RKO (cell line): ENCODE results near the gene TMEM50A.
A peak's percentile ranks its signal among the peaks of the same experiment; 100 is the strongest.
"Not testable (repeated sequence)": the region's sequence is repeated elsewhere in the genome, so short reads cannot be mapped to it uniquely, and the experiment has no call there.

ENCODE experiments used
- DNase-seq: peaks from one replicate; pipeline ENCODE4 v3.0.0-alpha.2; 2016; ENCODE audit warnings: low spot score

The TMEM50A gene

DNA sequence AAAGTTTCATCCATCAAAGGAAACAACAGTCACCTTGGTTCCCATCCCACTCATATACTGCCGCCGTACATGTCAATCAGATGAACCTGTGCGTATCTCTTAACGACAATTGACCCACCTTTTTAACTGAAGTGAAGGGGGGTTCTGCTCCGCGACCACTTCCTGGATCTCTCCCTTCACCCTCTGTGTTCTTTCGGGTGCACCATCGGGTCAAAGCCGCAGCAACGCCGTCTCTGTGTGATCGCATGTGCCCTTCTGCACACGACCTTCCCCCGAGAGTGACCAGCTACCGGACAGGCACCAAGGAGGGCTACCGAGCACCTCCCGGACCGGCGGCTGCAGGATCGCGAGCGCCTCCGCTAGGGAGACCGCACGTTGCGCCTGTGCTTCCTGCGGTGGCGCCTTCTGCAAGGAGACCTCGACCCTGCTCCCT lies 1.2 kb upstream of the TMEM50A start:
- peak; percentile 18 for DNase-seq

DNA sequence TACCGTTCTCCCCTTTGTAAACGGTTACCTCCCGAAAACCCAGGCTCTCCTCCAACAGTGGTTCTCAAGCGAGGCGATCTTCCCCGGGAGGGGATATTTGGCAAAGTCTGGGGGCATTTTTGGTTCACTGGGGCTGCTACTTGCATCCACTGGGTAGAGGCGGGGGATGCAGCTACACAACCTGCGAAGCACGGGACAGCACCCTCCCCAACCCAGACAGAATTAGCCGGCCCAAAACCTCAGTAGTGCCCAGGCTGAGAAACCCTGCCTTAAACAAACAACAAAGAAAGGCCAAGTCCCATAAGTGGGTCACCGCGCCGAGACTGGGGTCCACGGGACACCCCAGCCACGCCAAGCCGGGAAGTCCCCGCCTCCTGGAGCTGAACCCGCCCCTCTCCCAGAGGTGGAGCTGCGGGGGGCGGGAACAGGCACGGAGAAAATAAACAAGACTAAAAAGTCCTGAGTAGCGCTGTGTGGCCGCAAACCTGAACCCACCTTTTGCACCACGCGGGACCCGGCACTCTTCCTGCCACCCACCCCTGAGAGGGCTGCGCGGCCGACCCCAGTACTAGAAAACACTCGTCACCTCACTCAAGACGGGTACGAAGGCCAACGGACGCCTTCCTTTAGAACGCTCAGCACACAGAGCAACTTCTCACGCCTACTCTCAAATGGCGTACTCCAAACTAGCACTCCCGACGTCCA lies 499 bp upstream of the TMEM50A start:
- DNase-seq, result not testable (repeated sequence)

DNA sequence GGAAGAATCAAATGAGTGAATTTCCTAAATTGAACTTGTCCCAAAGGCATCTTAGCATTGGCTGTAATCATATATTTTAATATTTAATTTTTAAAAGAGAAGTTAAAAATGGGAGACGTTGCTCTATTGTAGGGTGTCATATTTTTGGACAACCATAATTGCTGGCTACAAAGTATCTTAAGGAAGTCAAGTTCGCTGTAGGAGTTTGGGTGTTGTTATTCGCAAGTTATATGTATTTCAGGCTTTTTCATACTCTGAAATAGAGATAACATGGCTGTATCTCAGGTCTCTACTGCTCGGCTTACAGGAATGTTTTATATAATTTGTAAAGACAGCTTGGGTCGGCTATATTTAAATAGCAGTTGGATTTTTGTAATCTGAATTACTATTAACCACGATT lies 852 bp downstream of the TMEM50A start:
- DNase-seq, result no peak

DNA sequence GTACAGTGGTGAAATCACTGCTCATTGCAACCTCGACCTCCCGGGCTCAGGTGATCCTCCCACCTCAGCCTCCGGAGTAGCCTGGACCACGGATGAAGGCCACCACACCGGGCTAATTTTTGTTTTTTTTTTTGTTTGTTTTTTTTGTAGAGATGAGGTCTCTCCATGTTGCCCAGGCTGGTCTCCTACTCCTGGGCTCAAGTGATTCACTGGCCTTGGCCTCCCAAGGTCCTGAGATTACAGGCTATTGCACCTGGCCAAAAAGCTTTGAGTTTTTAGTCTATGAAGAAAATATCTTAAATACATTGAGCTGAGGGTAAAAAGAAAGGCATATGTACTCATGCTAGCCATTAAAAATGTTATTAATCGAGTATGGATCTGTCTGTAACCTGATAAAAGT lies 3.6 kb downstream of the TMEM50A start:
- DNase-seq, result no peak

DNA sequence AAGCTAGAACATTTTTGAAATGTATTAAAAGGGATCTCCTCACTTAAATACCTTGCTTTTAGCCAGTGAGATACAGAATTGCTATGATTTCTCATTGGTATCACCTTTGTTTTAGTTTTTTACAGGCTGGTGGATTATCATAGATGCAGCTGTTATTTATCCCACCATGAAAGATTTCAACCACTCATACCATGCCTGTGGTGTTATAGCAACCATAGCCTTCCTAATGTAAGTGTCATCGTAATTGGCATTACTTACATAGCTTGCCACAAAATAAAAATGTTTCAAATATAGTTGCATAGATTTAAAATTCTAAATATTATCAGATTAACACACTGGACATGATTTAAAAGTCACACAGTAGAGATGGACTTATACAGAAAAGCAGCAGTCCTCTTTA lies 4.7 kb downstream of the TMEM50A start:
- no peak for DNase-seq

DNA sequence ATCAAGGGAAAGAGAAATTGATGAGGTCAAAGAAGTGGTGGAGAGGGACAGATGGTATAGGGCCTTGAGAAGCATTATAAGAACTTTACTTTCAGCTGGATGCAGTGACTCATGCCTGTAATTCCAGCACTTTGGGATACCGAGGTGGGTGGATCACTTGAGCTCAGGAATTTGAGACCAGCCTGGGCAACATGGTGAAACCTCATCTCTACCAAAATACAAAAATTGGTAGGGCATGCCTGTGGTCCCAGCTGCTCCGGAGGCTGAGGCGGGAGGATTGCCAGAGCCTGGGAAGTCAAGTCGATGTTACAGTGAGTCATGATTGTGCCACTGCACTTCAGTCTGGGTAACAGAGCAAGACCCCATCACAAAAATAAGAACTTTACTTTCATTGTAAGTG lies 5.7 kb downstream of the TMEM50A start:
- no peak for DNase-seq

DNA sequence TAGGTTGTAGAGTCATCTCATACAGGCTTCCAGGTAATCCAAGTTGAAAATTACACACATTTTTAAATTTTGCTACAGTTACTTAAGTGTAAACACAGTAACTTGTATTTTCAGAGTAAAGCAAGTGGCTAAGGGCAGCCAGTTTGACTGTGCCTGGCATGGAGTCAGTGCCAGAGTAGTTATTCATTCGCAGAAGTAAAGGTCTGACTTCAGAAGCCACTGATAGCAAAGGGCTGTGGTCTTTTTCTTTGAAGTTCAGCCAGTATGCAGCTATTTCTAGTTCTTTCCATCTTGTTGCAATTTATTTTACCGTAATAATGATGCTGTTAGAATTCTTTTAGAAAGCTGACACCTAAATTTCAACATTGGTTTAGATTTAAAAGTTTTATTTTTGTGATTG lies 9.4 kb downstream of the TMEM50A start:
- DNase-seq, result no peak

DNA sequence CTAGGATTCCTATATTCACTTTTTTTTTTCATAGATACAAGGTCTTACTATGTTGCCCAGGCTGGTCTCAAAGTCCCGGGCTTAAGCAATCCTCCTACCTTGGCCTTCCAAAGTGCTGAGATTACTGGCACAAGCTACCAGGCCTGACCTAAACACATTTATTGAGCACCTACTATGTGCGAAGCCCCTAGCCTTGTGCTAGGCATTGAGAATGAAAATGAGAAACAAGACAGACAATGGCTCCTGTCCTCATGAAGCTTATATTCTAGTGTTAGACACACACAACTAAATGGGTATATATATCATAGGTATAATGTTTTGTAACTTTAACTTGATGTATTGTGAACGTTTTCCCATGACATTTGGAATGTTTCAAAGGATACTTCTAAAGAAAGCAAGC lies 11.5 kb downstream of the TMEM50A start:
- DNase-seq, result no peak

DNA sequence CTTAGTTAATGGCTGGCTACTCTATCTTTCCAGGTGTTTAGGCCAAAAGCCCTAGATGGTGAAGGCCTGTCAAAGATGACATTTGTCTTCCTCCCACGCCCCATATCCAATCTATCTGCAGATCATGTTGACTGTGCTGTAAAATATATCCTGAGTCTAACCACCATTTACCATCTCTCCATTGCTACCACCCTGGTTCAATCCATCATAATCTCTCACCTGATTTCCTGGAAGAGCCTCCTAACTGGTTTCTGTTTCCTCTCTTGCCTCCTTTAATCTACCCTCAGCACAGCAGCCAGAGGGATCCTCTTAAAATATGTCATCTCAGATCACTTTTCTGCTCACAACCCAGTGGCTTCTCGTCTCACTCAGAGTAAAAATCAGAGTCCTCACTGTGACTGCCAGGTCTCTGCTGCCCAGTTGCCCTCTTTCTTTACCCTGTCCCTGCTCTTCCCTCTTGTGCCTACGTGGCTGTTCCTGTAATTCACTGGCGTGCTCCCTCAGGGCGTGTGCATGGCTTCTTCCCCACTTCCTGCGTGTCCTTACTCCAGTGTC lies 17.8 kb downstream of the TMEM50A start:
- no peak for DNase-seq

DNA sequence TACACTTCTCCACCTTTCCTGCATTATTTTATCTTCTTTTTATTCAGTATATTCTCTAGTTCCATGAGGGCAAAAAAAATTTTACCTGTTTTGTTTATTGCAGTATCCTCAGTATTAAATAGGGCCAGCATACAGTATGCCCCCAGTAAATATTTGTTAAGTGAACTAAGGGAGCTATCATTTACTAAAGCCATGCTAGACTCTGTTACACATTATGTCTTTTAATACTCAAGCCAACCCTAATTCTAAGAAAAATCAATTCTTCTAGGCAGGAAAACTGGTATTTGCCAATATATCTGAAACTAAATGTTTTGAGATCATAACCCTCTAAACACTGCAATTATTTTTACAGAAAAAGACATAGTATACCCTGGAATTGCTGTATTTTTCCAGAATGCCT lies 18.3 kb downstream of the TMEM50A start:
- no peak for DNase-seq

DNA sequence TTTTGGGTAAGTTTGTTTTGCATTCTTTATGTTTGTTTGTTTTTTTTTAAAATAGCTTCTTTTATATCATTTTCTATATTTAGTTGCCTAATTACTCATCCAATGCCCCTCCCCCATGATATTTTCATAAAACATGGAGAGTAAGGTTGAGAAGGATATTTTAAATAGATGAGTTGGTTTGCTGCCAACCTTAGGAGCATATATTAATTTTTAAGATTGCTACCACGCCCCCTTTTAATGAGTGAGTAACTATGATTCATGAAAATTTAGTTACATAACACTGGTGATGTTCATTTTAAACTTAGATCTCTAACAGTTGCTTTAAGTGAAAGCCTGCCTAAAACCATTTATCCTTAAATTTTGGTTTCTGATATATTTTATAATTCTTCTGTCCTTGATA lies 18.7 kb downstream of the TMEM50A start:
- DNase-seq, result no peak

DNA sequence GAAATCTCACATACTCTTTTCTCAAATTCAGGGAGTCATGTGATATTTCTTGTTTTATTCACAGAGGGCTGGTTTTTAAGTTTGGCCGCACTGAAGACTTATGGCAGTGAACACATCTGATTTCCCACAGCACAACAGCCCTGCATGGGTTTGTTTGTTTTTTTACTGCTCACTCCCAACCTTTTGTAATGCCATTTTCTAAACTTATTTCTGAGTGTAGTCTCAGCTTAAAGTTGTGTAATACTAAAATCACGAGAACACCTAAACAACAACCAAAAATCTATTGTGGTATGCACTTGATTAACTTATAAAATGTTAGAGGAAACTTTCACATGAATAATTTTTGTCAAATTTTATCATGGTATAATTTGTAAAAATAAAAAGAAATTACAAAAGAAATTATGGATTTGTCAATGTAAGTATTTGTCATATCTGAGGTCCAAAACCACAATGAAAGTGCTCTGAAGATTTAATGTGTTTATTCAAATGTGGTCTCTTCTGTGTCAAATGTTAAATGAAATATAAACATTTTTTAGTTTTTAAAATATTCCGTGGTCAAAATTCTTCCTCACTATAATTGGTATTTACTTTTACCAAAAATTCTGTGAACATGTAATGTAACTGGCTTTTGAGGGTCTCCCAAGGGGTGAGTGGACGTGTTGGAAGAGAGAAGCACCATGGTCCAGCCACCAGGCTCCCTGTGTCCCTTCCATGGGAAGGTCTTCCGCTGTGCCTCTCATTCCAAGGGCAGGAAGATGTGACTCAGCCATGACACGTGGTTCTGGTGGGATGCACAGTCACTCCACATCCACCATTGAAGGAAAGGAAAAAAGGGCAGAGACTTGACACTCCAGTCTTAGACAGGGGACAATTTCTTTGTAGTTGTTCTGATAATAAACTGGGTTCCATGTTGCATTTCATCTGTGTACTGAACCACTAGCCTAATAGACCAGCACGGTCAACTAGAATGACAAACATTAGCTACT lies 22.8 kb downstream of the TMEM50A start:
- DNase-seq, result peak; percentile 61

DNA sequence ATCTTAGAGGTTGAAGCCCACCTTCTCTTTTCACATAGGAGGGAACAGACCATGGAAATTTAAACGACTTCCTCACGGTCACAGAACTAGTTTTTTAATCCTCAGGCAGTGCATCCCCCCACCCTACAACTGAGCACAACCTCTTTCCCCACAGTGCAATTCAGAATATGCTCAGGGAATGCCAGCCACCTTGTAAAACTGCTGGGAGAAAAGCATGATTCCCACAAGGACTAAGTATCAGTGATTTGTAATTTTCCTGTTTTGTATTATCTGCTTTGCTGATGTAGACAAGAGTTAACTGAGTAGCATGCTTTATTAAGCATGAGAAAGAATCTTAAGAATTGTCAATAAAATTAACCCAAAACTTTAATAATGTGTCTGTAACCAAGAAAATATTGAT lies 23.8 kb downstream of the TMEM50A start:
- no peak for DNase-seq

DNA sequence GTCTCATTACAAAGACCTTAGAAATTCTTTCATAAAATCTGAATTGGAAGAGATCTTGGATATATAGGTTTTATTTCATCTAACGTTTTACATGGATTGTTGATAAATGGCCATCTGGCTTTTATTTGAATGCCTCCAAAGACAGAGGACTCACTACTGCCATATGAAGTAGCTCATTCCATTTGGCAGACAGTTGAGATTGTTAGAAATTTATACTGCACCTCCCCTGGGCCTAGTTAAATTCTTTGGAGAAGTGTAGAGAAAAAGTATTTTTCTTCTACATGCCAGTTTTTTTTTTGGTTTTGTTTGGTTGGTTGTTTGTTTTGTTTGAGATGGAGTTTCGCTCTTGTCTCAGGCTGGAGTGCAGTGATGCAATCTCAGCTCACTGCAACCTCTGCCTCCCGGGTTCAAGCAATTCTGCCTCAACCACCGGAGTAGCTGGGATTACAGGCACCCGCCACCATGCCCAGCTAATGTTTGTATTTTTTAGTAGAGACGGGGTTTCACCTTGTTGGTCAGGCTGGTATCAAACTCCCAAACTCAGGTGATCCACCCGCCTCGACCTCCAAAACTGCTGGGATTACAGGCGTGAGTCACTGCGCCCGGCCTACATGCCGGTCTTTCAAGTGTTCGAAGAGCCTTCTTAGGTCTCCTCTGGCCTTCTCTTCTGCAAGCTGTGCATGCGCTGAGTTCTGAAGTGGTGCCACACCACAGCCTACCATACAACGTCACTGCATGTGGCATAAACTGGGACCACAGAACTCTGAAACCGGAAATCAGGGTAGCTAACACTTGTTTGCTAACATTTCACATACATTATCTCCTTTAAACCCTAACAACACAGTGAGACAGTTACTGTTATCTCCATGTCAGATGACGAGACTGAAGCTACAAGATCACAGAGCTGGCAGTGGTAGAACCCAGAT lies 24.8 kb downstream of the TMEM50A start:
- not testable (repeated sequence) for DNase-seq

DNA sequence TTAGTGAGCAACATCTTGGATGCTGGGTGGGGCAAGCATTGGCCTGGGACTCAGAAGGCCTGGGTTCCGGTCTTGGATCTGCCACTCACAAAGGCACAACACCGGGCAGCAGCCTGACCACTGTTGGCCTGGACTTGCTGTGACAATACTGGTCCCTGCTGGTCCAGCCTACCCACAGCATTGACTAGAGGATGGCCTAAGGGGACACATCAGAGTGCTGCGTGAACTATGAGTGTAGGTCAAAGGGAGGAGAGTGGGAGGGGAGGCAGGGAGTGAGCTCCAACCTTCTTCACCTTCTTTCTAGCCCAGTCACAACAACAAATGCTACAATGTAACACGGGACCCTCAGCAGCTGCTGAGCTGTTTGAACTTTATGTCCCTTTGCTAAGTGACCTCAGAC lies 31.1 kb downstream of the TMEM50A start:
- no peak for DNase-seq

DNA sequence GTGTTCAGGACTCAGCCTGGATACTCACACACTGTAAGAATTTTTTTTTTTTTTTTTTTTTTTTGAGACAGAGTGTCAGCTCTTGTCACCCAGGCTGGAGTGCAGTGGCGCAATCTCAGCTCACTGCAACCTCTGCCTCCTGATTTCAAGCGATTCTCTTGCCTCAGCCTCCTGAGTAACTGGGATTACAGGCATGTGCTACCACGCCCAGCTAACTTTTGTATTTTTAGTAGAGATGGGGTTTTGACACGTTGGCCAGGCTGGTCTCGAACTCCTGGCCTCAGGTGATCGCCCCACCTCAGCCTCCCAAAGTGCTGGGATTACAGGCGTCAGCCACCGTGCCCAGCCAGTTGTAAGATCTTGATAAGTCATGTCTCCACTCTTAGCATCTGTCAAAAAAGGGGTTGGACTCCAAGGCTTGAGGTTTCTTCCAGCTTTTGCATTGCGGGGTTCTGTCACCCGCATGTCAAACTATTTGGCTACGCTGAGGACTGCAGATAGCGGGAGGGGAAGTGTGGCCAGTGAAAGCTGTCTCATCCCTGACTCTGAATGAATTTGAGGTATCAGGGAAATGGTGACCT lies 31.6 kb downstream of the TMEM50A start:
- DNase-seq, result not testable (repeated sequence)

DNA sequence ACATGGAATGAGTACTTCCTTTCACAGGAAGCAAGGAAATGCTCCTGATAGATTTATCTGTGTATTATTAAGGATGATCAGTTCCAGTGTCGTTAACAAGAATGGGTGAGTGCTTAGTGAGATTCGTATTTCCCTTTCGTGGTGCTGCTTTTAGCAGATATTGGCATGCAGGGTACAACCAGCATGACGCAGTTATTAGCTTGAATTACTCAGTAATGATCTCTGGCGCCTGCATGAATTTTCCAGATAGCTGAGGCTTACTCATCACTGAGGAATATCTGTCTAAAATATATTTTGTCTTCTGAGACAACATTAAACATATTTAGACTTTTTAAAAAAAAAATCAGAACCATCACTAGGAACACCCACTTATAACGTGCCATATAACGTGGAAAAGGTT lies 33.6 kb downstream of the TMEM50A start:
- DNase-seq, result peak; percentile 29

DNA sequence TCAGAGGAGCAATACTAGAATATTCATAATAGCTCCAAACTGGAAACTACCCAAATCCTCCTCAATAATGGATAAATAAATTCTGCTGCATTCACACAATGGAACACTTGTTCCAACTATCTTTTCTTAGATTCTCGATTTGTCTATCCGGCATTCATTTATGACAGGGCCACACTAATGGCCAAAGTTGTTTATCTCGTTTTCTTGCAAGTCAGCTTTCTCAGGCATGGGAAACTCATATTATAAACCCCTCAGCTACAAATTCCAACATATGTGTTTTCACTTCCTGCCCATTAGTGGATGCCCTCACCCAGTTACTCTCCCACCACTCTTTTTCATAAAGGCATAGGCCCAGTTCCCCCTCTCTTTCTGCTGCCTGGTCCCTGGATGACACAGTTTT lies 40.2 kb downstream of the TMEM50A start:
- DNase-seq, result not testable (repeated sequence)

DNA sequence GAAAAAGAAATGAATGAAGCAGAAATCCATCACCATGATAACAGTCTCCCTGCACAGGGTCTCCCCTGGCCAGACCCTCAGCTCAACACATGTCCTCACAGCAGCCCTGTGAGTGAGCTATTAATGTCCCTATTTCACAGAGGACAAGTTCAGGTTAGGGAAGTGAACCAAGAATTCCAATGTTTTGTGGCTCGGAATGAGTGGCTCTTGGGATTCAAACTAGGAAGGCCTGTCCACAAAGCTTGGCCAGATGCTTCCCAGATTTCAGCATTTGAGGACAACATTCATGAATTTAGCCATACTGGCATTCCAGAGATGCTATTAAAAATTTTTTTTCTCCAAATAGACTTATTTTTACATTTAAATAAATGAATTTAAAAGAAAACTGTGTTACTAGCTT lies 44.4 kb downstream of the TMEM50A start:
- not testable (repeated sequence) for DNase-seq

DNA sequence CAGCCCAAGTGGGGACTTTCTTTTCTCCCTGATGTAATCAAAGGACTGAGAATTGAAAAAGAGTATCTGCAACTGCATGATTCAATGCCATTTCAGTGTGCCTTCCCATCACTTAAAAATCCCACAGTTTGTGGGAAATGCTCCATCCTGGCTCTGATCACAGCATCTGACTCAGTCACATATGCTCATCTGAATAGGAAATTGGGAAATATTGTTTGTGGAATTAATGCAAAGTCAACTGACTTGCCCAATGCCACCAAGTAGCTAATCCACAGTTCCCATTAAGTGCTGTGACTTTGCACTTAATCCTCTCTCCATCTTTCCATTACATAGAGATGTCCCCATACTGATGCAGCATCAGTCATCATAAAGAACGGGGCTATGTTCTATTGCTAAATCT lies 45.0 kb downstream of the TMEM50A start:
- peak; percentile 15 for DNase-seq

DNA sequence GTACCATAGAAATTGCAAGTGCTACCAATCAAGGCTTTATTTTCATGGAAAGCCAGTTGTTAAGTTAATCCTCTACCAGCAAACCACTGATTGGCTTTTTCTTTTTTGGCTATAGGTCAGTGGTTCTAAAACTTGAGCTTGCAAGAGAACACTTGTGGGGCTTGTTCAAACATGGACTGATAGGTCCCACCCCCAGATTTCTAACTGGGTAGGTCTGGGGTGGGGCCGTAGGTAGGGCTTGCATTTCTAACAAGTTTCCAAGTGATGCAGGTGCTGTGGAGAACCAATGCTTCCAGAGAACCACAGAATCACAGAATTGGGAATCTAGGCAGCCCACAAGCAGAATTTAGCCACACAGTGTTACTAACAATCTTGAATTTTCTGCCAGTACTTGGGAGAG lies 45.7 kb downstream of the TMEM50A start:
- not testable (repeated sequence) for DNase-seq
